HG03571 (cell line): ENCODE results near the gene TUBA3D.
"Not testable (repeated sequence)": the region's sequence is repeated elsewhere in the genome, so short reads cannot be mapped to it uniquely, and the experiment has no call there.

Source experiments
- ATAC-seq: cut with Tn5 transposase; IDR thresholded peaks from one replicate; pipeline ENCODE4 v1.9.1; 2021; ENCODE audit not compliant: unreplicated experiment

Gene TUBA3D

DNA sequence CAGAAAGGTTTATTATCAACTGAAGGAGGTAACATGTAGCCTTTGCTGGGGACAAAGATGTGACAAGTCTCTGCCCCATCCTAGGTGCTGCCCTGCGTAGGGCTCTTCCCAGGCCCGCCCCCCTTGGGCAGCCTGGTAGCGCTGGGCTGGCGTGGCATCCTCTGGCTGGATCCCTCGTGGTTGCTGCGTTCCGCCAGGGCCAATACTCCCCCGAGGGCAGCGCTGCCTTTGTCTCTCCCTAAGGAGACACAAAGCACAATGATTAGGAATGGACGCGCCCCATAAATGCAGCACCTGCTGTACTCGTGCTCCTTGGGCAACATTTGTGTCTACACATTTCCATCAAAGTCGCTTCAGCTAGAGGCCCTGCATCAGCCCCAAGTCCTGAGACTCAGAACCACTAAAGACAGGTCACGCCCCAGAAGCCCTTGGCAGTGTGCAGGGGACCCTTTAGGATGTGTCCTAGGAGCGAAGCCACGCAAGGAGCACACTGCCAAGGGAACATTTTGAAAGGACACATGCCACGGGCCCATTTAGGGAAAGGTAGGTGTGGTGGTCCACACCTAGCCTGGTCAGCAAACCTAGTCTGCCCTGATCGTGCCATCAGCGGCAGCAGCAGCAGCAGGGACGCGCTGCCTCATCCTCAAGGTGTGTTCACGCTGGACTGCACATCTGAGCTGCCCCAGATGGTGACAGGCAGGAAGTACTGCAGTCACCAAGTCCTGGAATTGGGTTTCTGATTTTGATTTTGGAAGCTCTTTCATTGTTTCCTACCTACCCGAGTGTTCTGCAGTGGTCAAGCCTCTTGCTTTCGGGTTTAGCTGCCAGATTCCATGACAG is 8.3 kb downstream of the TUBA3D start:
- ATAC-seq = not testable (repeated sequence)

DNA sequence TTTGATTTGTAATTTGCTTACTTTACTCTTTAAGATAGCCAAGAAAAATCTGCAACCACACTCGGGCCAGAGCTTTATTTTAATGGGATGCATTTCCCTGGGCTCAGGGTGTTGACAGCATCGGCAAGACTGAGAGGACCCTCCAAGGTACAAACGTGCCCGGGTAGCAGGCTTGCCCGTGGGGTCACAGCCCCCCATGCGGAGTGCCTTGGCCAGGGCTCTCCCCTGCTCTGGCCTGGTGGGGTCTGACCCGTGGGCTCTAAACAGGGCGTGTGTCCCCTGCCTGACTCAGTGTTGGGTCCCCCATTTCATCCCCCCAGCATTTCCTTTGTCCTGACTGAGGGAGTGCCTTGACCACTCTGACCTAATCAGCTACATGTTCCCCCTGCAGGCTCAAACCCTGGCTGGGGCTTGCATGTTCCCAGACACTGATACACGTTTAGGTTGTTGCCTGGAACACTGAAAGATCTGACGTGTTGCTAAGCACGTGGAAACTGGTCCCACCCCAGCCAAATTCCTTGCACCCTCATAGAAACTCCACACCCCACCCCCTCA is 9.1 kb downstream of the TUBA3D start:
- not testable (repeated sequence) for ATAC-seq

DNA sequence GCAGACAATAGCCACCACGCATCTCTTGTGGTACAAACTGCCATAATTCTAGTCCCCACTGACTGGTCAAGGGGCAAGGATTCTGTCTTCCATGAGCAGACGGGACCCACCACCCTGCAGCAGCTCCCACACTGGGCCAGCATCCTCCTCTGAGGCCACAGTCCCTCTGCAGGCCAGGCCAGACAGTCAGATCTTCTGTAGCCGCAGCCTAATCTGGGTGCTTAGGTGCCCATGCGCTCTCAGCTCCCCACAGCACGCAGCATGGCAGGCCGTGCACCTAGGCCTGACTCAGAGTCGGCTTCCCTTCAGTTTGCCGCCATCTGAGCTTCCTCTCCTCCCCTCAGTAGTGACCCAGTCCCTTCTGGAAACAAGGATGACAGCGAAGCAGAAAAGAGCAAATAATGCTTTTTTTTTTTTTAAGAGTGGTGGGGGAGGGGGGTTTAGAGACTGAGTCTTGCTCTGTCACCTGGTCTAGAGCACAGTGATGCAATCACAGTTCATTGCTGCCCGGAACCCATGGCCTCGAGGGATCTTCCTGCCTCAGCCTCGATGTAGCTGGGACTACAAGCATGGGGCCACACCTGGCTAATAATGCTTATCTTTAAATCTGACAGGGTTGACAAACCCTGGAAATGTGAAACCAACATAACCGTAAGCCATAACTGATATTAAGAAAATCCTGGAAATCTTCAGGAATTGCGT is 10.4 kb downstream of the TUBA3D start:
- ATAC-seq = not testable (repeated sequence)

DNA sequence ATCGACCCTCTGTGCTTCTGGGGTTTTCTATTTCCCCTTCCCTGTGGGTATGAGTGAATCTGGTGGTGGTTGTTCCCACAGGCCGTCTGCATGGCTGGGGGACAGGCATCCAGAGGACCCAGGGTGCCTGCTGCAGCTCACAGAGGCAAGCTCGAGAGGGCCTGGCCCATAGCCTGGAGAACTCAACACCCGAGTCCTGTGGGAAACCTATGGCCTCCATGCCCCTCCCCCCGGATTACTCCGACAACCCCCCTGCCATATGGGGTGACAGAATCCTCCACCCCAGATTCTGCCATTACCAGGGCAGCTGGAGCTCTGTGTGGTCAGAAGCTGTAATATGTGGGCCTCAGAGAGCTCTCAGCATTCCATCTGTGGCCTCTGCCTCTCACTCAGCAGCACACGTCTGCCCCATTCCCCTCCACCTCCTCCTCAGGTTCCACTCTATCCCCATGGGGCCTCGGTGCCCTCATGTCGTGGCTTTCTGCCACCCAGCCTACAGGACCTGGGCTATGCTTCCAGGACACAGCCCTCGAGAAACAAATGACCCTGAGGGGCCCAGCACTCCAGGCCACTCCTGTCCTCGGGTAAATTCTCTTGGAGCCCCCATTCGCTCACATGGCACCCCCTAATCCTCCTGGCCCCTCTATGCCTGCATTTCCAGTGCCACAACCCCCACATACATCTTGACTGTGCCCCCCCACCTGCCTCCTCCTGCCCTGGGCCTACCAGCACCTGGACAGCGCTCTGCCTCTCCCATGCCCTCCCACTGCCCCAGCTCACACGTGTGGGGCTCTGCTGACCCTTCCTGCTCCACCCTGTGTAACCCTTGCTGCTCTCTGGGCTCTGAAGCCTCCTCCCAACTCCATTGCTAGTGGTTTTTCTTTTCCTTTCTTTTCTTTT is 12.6 kb downstream of the TUBA3D start:
- no peak for ATAC-seq

DNA sequence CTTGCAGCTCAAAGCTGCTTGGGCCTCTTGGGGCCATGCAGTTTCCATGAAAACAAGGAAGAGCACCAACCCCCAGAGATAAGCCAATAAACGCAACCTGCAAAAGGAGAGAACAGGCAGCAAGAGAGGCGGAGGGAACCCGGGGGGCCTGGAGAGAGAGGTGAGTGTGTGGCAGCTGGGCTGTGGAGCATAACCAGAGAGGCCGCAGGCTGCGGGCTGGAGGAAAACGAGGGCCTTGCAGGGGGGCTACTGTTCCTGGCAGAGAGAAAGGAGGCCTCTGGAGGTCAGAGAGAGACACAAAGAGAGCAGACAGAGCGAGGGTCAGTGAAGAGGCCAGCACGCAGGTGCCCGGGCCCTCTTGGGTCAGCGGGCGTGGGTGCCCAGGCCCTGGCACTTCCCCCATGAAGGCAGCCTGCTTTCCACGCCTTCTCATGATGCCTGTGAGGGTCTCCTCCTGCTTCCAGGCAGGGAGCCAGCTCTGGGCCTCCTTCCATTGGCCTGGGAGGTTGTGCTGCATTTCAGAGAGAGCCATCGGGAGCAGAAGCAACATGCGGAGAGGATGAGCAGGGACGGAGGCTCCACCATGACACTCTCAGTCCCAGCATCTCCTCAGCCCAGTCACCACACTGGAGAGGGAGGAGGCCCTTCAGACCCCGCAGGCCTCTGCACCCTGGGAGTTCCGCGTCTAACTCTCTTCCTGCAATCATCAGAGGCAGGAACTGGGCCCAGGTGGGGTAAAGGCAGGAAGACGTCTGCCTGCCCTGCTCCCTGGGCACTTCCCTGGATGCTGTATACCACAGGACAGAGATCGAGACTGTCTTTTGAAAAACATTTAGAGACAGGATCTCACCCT is 14.9 kb downstream of the TUBA3D start:
- not testable (repeated sequence) for ATAC-seq

DNA sequence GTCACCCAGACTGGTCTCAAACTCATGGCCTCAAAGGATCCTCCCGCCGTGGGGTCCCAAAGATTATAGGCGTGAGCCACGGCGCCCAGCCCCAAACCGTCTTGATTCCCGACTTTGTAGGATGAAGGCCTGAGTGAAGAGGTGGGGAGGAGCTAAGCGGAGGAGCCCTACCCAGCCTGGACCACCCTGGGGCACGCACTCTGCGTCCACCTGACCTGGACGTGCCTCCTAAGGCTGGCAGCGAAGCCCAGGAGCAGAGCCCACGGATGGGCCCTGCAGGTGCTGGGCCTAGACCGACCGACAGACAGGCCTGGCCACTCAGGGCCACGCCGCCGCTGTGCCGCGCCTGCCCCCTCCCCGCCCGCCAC is 15.5 kb downstream of the TUBA3D start:
- not testable (repeated sequence) for ATAC-seq

DNA sequence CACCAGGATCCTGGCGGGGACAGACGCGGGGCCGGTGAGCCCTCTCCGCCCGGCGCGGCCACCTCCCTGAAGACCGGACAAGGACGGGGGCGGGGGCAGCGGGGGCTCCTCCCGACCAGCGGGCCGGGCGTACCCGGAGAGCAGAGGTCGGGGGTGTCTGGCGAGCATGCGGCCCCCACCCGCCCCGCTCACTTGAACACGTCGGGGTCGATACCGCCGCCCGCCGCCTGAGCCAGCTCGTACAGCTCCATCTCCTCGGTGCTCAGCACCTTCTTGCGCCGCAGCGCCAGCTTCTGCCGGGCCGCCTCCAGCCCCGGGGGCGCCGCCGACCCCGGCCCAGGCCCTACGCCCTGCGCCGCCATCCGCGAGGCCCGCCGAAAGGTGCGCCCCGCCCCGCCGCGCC is 16.1 kb downstream of the TUBA3D start, which contains the start of gene MZT2A:
Gene MZT2A, minus strand, starts transcription at position 383 of the 403 bp plus-strand sequence. Its CDS starts 21 bp downstream, at position 362.
- peak; percentile 12 for ATAC-seq

DNA sequence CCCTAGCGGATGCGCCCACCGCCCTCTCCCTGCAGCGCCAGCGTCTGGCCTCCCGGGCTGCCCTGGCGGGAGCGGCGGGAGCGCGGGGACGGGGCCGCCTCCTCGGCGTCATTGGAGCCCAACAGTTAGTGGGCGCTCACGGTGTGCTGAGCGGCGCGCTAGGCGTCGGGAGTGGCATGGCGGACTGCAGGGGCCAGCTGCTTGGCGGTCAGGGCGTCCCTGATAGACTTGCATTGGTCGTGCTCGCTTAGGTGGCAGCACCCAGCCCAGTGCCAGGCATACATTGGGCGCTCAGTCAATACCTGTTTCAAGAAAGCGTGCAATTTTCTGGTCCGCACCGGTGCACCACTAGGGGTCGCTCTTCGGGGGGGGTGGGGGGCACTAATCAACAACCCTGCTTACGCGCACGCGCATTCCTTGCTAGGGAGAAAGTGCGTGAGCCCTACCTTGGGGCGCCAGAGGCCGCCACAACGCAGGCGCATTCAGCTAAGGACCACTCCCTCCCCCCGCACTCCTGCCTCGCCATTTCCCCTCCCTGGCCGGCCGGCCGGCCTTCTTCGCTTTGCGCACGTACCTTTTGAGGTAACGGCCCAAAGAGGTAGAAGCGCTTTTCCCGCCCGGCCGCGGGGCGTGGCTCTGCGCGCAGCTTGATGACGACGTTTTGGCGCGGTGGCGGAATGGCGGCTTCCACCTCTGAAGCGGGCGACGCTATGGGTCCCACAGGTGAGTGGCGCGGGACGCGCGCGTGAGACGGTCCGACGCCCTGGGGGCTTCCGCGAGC is 16.7 kb downstream of the TUBA3D start:
- peak; percentile 67 for ATAC-seq

DNA sequence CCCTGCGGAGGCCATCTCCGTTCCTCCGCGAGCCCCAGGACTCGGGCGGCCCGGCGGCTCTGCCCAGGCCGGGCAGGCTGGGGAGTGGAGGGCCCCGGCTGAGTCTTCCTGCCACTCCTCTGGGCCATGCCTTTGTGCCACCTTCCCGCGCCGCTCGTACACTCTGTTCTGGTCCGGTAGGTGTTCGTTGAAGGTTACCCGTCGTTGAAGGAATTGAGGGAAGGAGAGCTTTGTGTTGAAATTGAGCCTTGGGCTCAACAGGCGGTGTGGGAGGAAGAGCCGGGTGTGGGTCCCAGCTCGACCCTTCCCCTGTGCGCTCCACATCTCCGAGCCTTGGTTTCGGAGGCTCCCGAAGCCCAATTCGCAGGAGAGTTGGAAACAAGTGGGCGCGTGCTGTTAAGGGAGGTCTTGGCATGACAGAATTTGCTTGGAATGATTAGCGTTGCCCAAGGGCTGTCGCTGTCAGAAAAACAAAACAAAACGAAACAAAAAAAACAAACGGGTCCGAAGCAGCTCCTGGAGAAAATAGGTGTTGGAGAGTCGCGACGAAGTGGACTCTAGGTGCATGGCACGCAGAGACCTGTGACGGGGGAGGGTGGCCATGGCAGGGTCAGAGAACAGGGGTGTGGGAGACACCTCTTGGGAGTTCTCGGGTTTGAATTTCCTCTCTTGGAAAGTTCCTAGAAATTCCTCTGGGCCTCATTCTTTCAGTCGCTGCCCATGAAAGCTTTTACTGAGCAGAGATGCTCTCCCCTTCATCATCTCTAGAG is 17.5 kb downstream of the TUBA3D start:
- peak; percentile 16 for ATAC-seq

DNA sequence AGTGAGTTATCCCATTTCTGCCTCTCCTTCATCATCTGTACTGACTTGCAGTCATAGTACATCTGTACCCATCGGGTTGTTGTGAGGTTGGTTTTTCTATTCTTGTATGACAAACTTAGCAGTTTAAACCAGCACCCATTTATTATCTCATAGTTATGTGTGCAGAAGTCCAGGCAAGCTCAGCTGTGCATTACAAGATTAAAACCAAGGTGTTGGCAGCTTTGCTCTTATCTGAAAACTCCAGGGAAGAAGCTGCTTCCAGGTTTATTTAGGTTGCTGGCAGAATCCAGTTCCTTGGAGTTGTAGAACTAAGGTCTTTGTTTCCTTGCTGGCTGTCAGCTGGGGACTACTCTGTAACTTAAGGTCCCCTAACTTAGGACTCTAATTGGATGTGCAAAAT is 19.6 kb downstream of the TUBA3D start:
- not testable (repeated sequence) for ATAC-seq

DNA sequence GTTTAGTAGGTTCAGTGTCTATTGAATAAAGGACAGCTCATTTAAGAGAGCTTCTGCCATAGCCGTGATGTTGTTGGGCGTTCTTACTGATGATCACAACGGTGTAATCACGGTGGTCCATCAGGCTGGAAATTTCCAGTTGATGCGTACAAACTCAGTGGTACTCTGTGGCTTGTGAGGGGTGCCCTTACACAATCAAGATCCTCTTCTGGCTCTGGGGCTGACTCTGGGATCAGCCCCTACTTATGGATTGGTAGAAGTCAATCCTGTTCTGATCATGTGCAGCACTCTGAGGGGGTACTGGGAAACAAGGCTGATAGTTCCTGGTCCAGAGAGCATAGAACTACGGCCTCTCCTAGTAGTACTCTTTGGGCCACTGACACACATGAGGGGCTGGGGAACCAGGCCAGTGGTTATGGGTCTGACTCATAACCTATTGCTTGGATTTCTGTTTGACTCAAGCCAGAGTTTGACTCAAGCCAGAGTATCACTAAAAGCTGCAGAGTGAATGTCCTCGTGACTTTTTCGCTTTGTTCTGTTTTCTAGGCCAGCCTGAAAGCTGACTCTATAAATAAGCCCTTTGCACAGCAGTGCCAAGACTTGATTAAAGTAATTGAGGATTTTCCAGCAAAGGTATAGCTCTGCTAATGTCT is 22.5 kb downstream of the TUBA3D start:
- peak; percentile 86 for ATAC-seq

DNA sequence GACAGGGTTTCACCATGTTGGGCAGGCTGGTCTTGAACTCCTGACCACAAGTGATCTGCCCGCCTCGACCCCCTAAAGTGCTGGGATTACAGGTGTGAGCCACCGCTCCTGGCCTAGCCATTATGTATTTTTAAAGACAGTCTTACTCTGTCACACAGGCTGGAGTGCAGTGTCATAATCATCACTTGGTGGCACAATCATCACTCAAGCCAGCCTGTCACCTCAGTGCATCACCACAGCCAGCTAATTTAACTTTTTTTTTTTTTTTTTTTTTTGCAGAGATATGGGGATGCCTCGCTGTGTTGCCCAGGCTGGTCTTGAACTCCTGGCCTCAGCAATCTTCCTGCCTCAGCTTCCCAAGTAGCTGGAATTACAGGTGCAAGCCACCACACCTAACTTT is 27.7 kb downstream of the TUBA3D start:
- not testable (repeated sequence) for ATAC-seq

DNA sequence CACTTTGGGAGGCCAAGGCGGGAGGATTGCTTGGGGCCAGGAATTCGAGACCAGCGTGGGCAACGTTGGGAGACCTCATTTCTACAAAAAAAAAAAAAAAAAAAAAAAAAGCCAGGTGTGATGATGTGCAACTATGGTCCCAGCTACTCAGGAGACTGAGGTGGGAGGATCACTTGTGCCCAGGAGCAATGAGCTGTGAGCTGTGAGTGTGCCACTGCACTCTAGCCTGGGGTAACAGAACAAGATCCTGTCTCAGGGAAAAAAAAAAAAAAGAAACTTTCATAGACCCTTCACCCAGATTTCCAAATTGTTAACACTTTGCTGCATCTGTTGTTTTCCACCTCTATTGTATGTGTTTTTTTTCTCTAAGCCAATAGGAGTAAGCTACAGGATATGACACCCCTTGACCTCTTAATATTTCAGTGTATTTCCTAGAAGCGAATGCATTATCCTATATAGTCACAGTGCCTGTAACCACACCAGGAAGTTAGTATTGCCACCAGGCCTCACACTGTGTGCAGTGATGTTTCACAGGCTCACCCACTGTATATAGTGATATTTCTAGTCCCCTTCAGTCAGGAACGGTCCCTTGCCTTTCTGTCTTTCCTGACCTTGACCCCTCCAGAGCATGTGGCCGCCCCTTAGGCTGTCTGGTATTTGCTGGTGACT is 28.3 kb downstream of the TUBA3D start:
- not testable (repeated sequence) for ATAC-seq

DNA sequence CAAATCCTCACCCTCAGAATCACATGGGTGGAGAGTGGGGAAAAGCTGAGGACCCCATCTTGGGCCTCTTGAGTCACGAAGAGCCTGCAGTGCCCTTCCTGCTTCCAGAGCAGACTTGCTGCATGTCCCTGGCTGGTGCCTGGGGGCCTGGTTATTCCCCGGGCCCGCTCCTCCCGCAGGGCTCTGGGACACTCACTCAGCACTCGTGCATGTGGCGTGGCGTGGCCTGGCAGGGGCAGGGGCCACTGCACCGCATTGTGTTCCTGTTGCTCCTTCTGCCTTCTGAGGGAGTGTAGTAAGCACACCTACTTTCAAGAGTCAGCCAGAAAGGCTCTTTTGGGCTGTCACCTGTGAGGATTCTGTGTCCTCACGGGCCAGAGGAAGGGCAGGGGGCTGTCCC is 33.7 kb downstream of the TUBA3D start:
- no peak for ATAC-seq

DNA sequence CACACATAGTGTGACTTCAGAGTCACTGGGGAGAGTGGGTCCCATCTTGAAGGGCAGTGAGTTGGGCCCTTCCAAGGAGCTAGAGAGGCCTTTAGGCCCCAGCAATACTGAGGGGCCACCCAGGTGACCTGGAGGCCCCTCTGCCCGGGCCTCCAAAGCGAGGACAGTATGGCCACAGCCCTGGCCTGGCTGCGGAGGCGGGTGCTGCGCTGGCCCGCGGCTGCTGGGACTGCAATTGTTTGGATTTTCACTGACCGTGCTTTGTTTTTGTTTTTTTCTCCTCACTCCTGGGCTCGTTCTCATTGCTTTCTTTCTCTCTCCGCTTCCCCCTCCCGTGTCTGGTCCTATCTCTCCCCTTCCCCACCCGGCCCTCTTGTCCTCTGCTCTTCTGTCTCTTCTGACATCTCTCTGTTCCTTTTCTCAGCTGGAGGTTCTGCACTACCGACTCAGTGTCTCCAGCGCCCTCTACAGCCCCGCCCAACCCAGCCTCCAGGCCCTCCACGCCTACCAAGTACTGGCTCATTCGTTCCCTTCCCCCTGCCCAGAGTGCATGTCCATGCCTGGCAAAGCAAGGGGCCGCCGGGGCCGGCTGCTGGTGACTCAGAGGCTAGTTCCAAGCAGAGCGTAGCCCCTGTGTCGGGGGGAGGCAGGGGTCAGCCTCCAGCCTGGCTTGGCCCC is 35.5 kb downstream of the TUBA3D start:
- not testable (repeated sequence) for ATAC-seq

DNA sequence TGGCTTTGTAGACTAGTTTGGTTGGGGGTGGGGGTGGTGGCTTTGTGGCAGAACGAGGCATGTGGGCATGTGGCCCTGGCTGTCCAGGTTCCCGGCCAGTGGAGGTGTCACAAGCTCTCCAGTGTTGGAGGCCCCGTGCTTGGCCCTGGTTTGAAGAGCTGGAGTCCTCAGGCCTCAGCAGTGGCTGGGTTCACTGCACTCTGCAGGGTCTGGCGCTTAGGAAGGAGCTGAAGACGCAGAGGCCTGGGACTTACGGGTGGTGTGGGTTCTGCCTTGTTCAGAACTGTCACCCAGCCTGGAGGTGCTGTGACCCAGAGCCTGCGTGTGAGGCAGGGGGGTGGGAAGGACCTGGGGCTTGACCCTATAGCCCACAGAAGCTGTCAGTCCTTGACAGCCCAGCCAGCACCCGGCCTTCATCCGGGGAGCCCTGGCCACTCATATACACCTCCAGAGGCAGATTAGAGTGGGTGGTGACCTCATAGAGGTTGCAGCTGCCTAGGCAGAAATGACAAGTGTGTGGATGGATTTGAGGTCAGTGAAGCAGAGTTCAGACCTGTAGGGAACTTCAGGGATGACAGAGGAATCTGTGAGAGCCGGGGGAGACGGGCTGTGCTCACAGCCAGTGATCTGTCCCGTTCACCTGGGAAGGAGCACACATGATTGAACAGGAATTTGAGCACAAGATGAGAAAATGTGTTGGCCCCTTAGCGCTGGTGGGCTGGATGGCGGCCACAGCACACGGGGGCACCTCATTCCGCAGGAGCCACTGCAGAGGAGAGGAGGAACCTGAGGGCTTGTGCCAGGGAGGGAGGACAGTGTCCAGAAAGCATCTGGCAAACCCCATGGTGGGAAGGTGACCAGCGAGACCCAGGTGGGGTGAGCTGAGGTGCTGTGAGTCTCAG is 36.3 kb downstream of the TUBA3D start:
- not testable (repeated sequence) for ATAC-seq
